HEK293 (cell line): ENCODE measurements around the gene LRP6.

Experiments used
- MZF1 ChIP-seq: fragments of 450-650 bp; formaldehyde crosslinking; IDR thresholded peaks from 2 replicates; pipeline ENCODE4 v1.5.1; 2017; ENCODE audit warnings: missing biosample characterization, missing genetic modification characterization, borderline replicate concordance
- ZNF423 ChIP-seq: fragments of 450-650 bp; formaldehyde crosslinking; IDR thresholded peaks from 2 replicates; pipeline ENCODE4 v1.5.1; 2016; ENCODE audit warnings: missing biosample characterization, missing genetic modification characterization
- ZNF658 ChIP-seq: fragments of 450-650 bp; formaldehyde crosslinking; IDR thresholded peaks from 2 replicates; pipeline ENCODE4; 2016; ENCODE audit warnings: missing biosample characterization, missing genetic modification characterization
- TF ChIP-seq, protein P1 (sequence below): fragments of 450-650 bp; formaldehyde crosslinking; IDR thresholded peaks from 2 replicates; pipeline ENCODE4 v1.5.1; 2016; ENCODE audit warnings: missing biosample characterization, missing genetic modification characterization

- no peak for TF ChIP-seq ZNF423 (tag by site-specific recombination)
- no peak for TF ChIP-seq ZNF658 (tag by site-specific recombination)
- no peak for TF ChIP-seq MZF1 (tag by site-specific recombination)
- TF ChIP-seq, protein P1, sequence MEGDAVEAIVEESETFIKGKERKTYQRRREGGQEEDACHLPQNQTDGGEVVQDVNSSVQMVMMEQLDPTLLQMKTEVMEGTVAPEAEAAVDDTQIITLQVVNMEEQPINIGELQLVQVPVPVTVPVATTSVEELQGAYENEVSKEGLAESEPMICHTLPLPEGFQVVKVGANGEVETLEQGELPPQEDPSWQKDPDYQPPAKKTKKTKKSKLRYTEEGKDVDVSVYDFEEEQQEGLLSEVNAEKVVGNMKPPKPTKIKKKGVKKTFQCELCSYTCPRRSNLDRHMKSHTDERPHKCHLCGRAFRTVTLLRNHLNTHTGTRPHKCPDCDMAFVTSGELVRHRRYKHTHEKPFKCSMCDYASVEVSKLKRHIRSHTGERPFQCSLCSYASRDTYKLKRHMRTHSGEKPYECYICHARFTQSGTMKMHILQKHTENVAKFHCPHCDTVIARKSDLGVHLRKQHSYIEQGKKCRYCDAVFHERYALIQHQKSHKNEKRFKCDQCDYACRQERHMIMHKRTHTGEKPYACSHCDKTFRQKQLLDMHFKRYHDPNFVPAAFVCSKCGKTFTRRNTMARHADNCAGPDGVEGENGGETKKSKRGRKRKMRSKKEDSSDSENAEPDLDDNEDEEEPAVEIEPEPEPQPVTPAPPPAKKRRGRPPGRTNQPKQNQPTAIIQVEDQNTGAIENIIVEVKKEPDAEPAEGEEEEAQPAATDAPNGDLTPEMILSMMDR (tag by site-specific recombination), result no peak
Observed at GRCh38 chr12:12305568-12306300, 38.9 kb upstream of the LRP6 start.
